PC-9 (cell line): ENCODE results near the gene TOP1. TPM values are rescaled to one million over a fixed set of nuclear protein-coding genes. Genes with fewer than 3 reads are reported as not detected.
A peak's percentile ranks its signal among the peaks of the same experiment; 100 is the strongest.

Experiments
- BruUV-seq: library from RNA; stranded (reverse); fragments of 400-500 nt; replicated peaks from 2 replicates; lab custom pipeline; 2021; lab: Mats Ljungman, UMichigan
- CTCF ChIA-PET: fragments of 300-600 bp; sonication (Branson Sonifier 250); formaldehyde crosslinking; loops from one replicate; lab custom pipeline; 2022; ENCODE audit warnings: antibody characterized with exemption; lab: Charles Lee
- POLR2A ChIA-PET: fragments of 300-600 bp; sonication (Branson Sonifier 250); formaldehyde crosslinking; loops from one replicate; lab custom pipeline; 2022; ENCODE audit warnings: antibody characterized with exemption; ENCODE audit not compliant: unreplicated experiment; lab: Charles Lee
- DNase-seq, 2 experiments: peaks; one replicate each; pipeline versions ENCODE4 v3.0.0 to v3.0.0-alpha.2; 2015 to 2022; ENCODE audit warnings: mixed read lengths in 1 of 2
- H2AFZ ChIP-seq: fragments of 200-600 bp; sonication (generic); 2 replicates; pipeline ENCODE4 v1.8.1; 2017; ENCODE audit warnings: antibody characterized with exemption
- H3F3A ChIP-seq: fragments of 200-600 bp; sonication (generic); 2 replicates; pipeline ENCODE4 v1.8.1; 2017; ENCODE audit warnings: antibody characterized with exemption, mild to moderate bottlenecking, low read depth; ENCODE audit not compliant: insufficient read depth
- H3K27ac ChIP-seq: fragments of 200-600 bp; sonication (generic); 2 replicates; pipeline ENCODE4 v1.6.1; 2016; ENCODE audit warnings: mixed run types
- H3K27me3 ChIP-seq: fragments of 200-600 bp; sonication (generic); 2 replicates; pipeline ENCODE4 v1.6.1; 2016; ENCODE audit warnings: low read depth, mixed run types; ENCODE audit not compliant: insufficient read depth
- H3K36me3 ChIP-seq: fragments of 200-600 bp; sonication (generic); 2 replicates; pipeline ENCODE4 v1.6.1; 2016; ENCODE audit warnings: low read depth, mixed run types
- H3K4me1 ChIP-seq: fragments of 200-600 bp; sonication (generic); replicated peaks from 2 replicates; pipeline ENCODE4 v1.6.1; 2016; ENCODE audit warnings: mixed run types; ENCODE audit not compliant: insufficient read depth
- H3K4me2 ChIP-seq: fragments of 200-600 bp; sonication (generic); 2 replicates; pipeline ENCODE4 v1.6.1; 2017; ENCODE audit warnings: mixed run types
- H3K4me3 ChIP-seq: fragments of 200-600 bp; sonication (generic); 2 replicates; pipeline ENCODE4 v1.6.1; 2016; ENCODE audit warnings: mixed run types
- H3K79me2 ChIP-seq: fragments of 200-600 bp; sonication (generic); 2 replicates; pipeline ENCODE4 v1.6.1; 2017; ENCODE audit warnings: low read depth, mixed run types
- H3K9me2 ChIP-seq: fragments of 200-600 bp; sonication (generic); 2 replicates; pipeline ENCODE4 v1.8.1; 2017; ENCODE audit warnings: mild to moderate bottlenecking; ENCODE audit not compliant: insufficient read depth
- H3K9me3 ChIP-seq: fragments of 200-600 bp; sonication (generic); 2 replicates; pipeline ENCODE4 v1.8.1; 2016; ENCODE audit warnings: low read depth; ENCODE audit not compliant: insufficient read depth
- H4K20me1 ChIP-seq: fragments of 200-600 bp; sonication (generic); 2 replicates; pipeline ENCODE4 v1.8.1; 2017; ENCODE audit not compliant: insufficient read depth
- CTCF ChIP-seq: fragments of 200-600 bp; sonication (generic); conservative IDR thresholded peaks from 2 replicates; pipeline ENCODE4 v1.6.1; 2017; ENCODE audit warnings: mixed run types, antibody characterized with exemption, mild to moderate bottlenecking, moderate library complexity
- EZH2 ChIP-seq: fragments of 200-600 bp; sonication (generic); IDR thresholded peaks from 2 replicates; pipeline ENCODE4 v1.8.0; 2017; ENCODE audit warnings: antibody characterized with exemption, low read depth
- intact Hi-C: fragments of 100-400 bp; cut with micrococcal nuclease; formaldehyde crosslinking; loops from one replicate; pipeline ENCODE4 v1.10.0; 2022; ENCODE audit not compliant: unreplicated experiment
- total RNA-seq: library from RNA; stranded (reverse); gene quantifications from 2 replicates; pipeline ENCODE4 v1.2.3, GENCODE V29; 2021

Gene TOP1
- total RNA-seq, 1 experiment from 2014 or later, result 55.8 TPM

GRCh38 chr20:41018153-41018552 lies 10.5 kb upstream of the TOP1 start:
- peak overlapping the region; percentile 3; the same call in 1 of the 2 replicates for H2AFZ ChIP-seq
- no peak overlapping the region for H3K4me3 ChIP-seq
- POLR2A ChIA-PET, result interaction anchor here (0.6 to 0.7 kb wide), 2 partner anchors 12 to 14 kb away, joined by 3 to 8 read pairs; no protein-coding TSS in a partner anchor

DNA sequence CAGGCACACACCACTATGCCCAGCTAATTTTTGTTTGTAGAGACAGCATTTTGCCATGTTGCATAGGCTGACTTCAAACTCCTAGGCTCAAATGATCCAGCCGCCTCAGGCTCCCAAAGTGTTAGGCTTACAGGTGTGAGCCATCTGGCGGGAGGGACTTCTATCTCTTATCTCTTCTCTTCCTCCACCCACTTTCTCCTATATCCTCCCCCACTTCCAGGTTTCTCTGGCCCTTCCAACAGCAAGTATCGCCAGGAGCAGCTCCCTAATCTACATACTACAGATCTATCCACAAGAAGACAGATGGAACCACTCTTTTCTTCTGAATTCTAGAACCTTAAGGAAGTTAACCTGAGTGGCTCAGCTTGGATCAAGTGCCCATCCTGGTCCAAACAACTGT lies 5.1 kb upstream of the TOP1 start:
- ChIA-PET POLR2A (no interaction called here), CTCF (no interaction called here)
- no peaks in the 10 kb centered on the region for H4K20me1 ChIP-seq
- no peaks in the 10 kb centered on the region for H3K9me3 ChIP-seq
- peaks cover 11% of the 10 kb centered on the region for H3K4me1 ChIP-seq
- no peaks in the 10 kb centered on the region for H3K79me2 ChIP-seq
- DNase-seq, result peak in 1 of 2 experiments; percentile 31
- H3K27me3 ChIP-seq, result no peaks in the 10 kb centered on the region
- no peak for TF ChIP-seq CTCF
- no peak for TF ChIP-seq EZH2
- no TSS peak for BruUV-seq
- peaks cover 4% of the 10 kb centered on the region; the same call in 1 of the 2 replicates for H3F3A ChIP-seq
- intact Hi-C loops, result no loop called here
- no peak overlapping the region for H2AFZ ChIP-seq
- no peak overlapping the region for H3K27ac ChIP-seq
- no peak overlapping the region for H3K4me3 ChIP-seq
- H3K36me3 ChIP-seq, result no peaks in the 10 kb centered on the region
- no peaks in the 10 kb centered on the region for H3K9me2 ChIP-seq
- H3K4me2 ChIP-seq, result no peak overlapping the region

More at GRCh38 chr20:41018153-41018552, 10.5 kb upstream of the TOP1 start:
- Histone ChIP-seq H3K4me2 (peak overlapping the region; percentile 60), H4K20me1 (no peaks in the 10 kb centered on the region), H3F3A (peaks cover 34% of the 10 kb centered on the region), H3K4me1 (peaks cover 46% of the 10 kb centered on the region), H3K36me3 (no peaks in the 10 kb centered on the region), H3K27ac (peak overlapping the region; percentile 70), H3K9me3 (no peaks in the 10 kb centered on the region), H3K27me3 (no peaks in the 10 kb centered on the region), H3K9me2 (no peaks in the 10 kb centered on the region), H3K79me2 (no peaks in the 10 kb centered on the region)
- CTCF ChIA-PET, result interaction anchor here (0.7 kb wide), 1 partner anchor 28 kb away, joined by 3 read pairs; no protein-coding TSS in a partner anchor
- intact Hi-C loops, result no loop called here
- no peak for TF ChIP-seq EZH2
- TF ChIP-seq CTCF, result no peak
- no peak for DNase-seq
- BruUV-seq, result no TSS peak

- Histone ChIP-seq H3K79me2 (peaks cover 37% of the 10 kb centered on the region), H3K27ac (no peak overlapping the region; the same call in 1 of the 2 replicates), H3K4me1 (peaks cover 32% of the 10 kb centered on the region), H3K4me3 (peak overlapping the region; percentile 90; the same call in 1 of the 2 replicates), H3K4me2 (peak overlapping the region; percentile 91), H2AFZ (no peak overlapping the region), H4K20me1 (peaks cover 9% of the 10 kb centered on the region), H3K9me2 (no peaks in the 10 kb centered on the region), H3F3A (no peaks in the 10 kb centered on the region), H3K36me3 (peaks cover 16% of the 10 kb centered on the region; the same call in 1 of the 2 replicates), H3K9me3 (no peaks in the 10 kb centered on the region), H3K27me3 (no peaks in the 10 kb centered on the region)
- ChIA-PET CTCF (interaction anchor here (1.6 kb wide), 1 partner anchor 37 kb away, joined by 4 read pairs; no protein-coding TSS in a partner anchor), POLR2A (no interaction called here)
- intact Hi-C loops, result loop anchor here (5.0 kb wide), 1 partner anchor 35 kb away; no protein-coding TSS in a partner anchor
- TF ChIP-seq CTCF (no peak), EZH2 (no peak)
- DNase-seq, result no peak
- no TSS peak for BruUV-seq
Measured at GRCh38 chr20:41027366-41027765, 1.3 kb upstream of the TOP1 start.
